Lower leg skin (tissue), 3 donors: ENCODE results near the gene UPP1.

Experiments
- POLR2A ChIP-seq, 2 donors: fragments of 450-650 bp; IDR thresholded peaks; one replicate each; pipeline ENCODE4 v1.6.1; 2016 to 2017; ENCODE audit warnings: antibody characterized with exemption in 2 of 2, mild to moderate bottlenecking in 1 of 2, moderate library complexity in 1 of 2
- TF ChIP-seq, protein P1 (sequence below), 3 donors: fragments of 450-650 bp; IDR thresholded peaks; one replicate each; pipeline ENCODE4 v1.5.1; 2016; ENCODE audit warnings: antibody characterized with exemption in 3 of 3, mild to moderate bottlenecking in 3 of 3, moderate library complexity in 2 of 3

DNA sequence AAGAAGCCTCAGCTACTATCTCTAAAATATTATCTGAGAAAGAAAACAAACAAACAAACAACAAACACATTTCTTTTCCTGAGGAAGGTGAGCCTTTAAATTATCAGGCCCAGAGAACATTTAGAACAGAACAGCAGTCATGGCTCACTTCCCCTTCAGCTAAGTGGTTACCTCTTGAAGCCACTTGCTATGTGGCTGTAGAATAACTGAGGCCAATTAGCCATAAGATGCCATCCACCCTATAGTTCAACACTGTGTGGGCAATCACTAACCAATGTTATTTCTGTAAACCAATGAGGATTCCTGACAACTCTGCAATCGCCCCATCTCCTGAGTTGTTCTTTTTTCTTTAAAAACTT is 3.7 kb upstream of the UPP1 start:
- TF ChIP-seq, protein P1, sequence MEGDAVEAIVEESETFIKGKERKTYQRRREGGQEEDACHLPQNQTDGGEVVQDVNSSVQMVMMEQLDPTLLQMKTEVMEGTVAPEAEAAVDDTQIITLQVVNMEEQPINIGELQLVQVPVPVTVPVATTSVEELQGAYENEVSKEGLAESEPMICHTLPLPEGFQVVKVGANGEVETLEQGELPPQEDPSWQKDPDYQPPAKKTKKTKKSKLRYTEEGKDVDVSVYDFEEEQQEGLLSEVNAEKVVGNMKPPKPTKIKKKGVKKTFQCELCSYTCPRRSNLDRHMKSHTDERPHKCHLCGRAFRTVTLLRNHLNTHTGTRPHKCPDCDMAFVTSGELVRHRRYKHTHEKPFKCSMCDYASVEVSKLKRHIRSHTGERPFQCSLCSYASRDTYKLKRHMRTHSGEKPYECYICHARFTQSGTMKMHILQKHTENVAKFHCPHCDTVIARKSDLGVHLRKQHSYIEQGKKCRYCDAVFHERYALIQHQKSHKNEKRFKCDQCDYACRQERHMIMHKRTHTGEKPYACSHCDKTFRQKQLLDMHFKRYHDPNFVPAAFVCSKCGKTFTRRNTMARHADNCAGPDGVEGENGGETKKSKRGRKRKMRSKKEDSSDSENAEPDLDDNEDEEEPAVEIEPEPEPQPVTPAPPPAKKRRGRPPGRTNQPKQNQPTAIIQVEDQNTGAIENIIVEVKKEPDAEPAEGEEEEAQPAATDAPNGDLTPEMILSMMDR (IDR thresholded peaks at IDR 0.05): no peak
- no peak for TF ChIP-seq POLR2A (IDR thresholded peaks at IDR 0.05)
